Mammary epithelial cell (primary cell): Measurements from ENCODE around the gene KRT20.

Experiments used
- CTCF ChIP-seq, 2 donors: IDR thresholded peaks in 1 of 2; conservative IDR thresholded peaks in 1 of 2; 2 replicates each; pipeline ENCODE4 v1.5.1; 2011 to 2012; ENCODE audit warnings: inconsistent platforms in 2 of 2, low read length in 2 of 2, mild to moderate bottlenecking in 2 of 2, control low read depth in 1 of 2, low read depth in 1 of 2; ENCODE audit not compliant: insufficient read depth in 1 of 2; ENCODE audit errors: extremely low read depth in 1 of 2
- EZH2 ChIP-seq: IDR thresholded peaks from 2 replicates; pipeline ENCODE4 v1.6.1; 2012; ENCODE audit warnings: low read length, inconsistent platforms, borderline replicate concordance

- TF ChIP-seq CTCF (conservative IDR thresholded peaks at IDR 0.05 in 1 of 2, IDR thresholded peaks at IDR 0.05 in 1 of 2; ENCODE audit: extremely low read depth in 1 of 2, insufficient read depth in 1 of 2, low read depth in 1 of 2, low read length in 2 of 2) (no peak), EZH2 (no peak)
Measured at GRCh38 chr17:40915199-40915661, 30.2 kb upstream of the KRT20 start.
